ENCODE data around the gene GPD1. TPM values are rescaled to one million over a fixed set of nuclear protein-coding genes. Genes with fewer than 3 reads are reported as not detected.

GPD1 gene
- total RNA-seq, 1 donor from 2014 or later: not detected

DNA sequence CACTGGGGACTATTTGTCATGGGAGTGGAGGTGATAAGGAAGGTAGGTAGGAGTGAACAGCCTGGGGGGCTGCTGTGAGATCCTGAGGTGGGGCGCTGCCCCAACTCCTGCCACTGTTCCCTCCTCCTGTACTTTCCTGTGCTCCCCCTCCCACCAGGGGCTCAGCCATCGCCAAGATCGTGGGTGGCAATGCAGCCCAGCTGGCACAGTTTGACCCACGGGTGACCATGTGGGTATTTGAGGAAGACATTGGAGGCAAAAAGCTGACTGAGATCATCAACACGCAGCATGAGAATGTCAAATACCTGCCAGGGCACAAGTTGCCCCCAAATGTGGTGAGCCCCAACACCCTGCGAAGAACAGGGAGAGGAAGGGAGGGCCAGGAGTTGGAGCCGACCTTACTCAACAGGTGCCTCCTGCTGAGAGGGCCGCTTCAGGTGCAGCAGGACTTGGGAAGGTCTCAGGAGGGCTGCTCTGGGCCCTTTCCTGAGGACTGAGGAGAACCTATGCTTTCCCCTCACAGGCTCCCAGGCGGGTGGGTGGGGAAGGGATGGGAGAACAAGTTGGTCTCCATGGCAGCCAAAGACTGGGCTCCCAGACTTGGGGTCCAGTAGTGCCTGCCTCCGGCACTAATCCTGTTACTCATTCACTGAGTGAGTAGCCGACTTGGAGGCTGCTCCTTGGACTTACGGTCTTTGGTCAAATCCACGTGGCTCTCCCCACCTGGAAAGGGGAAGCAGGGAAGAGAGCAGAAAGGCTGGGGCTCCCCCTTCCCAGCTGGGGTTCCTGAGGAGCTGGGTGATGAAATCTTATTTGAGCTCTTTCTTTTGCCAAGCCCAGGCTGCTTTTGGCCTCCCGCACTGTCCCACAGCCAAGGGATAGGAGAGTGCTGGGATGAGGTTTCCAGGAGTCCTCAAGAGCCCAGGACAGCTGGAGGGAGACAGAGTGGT is 884 bp downstream of the GPD1 start:
- no peak overlapping the region for H3K4me2 ChIP-seq
- H3K27me3 ChIP-seq: no peaks in the 10 kb centered on the region
- no peak overlapping the region for H2AFZ ChIP-seq (replicated peaks)
- H3K9ac ChIP-seq: no peak overlapping the region
- no peaks in the 10 kb centered on the region for H3K9me3 ChIP-seq (ENCODE audit: low read depth)
- H3F3A ChIP-seq (ENCODE audit: low read depth): peaks cover 23% of the 10 kb centered on the region
- H3K36me3 ChIP-seq: no peaks in the 10 kb centered on the region
- Mint-ChIP-seq H3K9me3 (no peaks in the 10 kb centered on the region), H3K27ac (peak overlapping the region; percentile 82), H3K4me1 (peaks cover 41% of the 10 kb centered on the region), H3K4me3 (no peak overlapping the region), H3K27me3 (ENCODE audit: insufficient read depth, low read depth) (peaks cover 11% of the 10 kb centered on the region), H3K36me3 (peaks cover 7% of the 10 kb centered on the region)
- H3K4me1 ChIP-seq: peaks cover 10% of the 10 kb centered on the region
- H3K4me3 ChIP-seq: no peak overlapping the region
- peaks cover 10% of the 10 kb centered on the region for H4K20me1 ChIP-seq (ENCODE audit: low read depth)
- no peak for DNase-seq (ENCODE audit: low spot score)
- TF ChIP-seq EZH2 (IDR thresholded peaks at IDR 0.05) (no peak), EZH2phosphoT487 (IDR thresholded peaks at IDR 0.05) (no peak)
- TF ChIP-seq, protein P1, sequence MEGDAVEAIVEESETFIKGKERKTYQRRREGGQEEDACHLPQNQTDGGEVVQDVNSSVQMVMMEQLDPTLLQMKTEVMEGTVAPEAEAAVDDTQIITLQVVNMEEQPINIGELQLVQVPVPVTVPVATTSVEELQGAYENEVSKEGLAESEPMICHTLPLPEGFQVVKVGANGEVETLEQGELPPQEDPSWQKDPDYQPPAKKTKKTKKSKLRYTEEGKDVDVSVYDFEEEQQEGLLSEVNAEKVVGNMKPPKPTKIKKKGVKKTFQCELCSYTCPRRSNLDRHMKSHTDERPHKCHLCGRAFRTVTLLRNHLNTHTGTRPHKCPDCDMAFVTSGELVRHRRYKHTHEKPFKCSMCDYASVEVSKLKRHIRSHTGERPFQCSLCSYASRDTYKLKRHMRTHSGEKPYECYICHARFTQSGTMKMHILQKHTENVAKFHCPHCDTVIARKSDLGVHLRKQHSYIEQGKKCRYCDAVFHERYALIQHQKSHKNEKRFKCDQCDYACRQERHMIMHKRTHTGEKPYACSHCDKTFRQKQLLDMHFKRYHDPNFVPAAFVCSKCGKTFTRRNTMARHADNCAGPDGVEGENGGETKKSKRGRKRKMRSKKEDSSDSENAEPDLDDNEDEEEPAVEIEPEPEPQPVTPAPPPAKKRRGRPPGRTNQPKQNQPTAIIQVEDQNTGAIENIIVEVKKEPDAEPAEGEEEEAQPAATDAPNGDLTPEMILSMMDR (IDR thresholded peaks at IDR 0.05): no peak
- no peaks in the 10 kb centered on the region for H3K79me2 ChIP-seq (ENCODE audit: low read depth)
- H3K27ac ChIP-seq: no peak overlapping the region

DNA sequence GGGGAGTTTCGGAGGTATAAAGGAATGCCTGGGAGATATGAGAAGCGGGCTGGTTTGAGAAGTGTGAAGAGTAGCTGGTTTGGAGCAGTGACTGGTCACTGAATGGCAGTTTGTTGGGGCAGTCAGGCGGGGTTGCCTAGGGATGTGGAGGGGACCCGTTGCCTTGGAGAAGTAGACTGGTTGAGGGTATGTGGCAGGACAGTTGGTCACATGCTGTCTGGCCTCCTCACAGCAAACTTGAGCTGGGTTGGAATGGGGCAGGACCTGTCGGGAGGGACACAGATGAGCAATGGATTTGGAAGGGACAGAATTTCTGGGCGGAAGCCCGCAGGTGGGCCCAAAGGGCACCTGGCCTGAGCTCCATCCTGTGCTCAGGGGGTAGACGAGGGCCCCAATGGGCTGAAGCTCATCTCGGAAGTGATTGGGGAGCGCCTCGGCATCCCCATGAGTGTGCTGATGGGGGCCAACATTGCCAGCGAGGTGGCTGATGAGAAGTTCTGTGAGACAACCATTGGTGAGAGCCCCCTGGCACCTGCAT is 2.2 kb downstream of the GPD1 start:
- no peaks in the 10 kb centered on the region for H3K79me2 ChIP-seq (ENCODE audit: low read depth)
- H4K20me1 ChIP-seq (ENCODE audit: low read depth): peaks cover 3% of the 10 kb centered on the region
- H3K4me1 ChIP-seq: peaks cover 23% of the 10 kb centered on the region
- H3K36me3 Mint-ChIP-seq: peaks cover 3% of the 10 kb centered on the region
- H3K9me3 Mint-ChIP-seq: no peaks in the 10 kb centered on the region
- H3K36me3 ChIP-seq: no peaks in the 10 kb centered on the region
- no peak overlapping the region for H3K4me3 Mint-ChIP-seq
- no peak overlapping the region for H3K27ac ChIP-seq
- H3K27ac Mint-ChIP-seq: peak overlapping the region; percentile 86
- no peak overlapping the region for H3K4me2 ChIP-seq
- H3K27me3 Mint-ChIP-seq (ENCODE audit: insufficient read depth, low read depth): peaks cover 11% of the 10 kb centered on the region
- H3K9me3 ChIP-seq (ENCODE audit: low read depth): no peaks in the 10 kb centered on the region
- peaks cover 23% of the 10 kb centered on the region for H3F3A ChIP-seq (ENCODE audit: low read depth)
- TF ChIP-seq EZH2 (IDR thresholded peaks at IDR 0.05) (no peak), EZH2phosphoT487 (IDR thresholded peaks at IDR 0.05) (no peak)
- TF ChIP-seq, protein P1 (IDR thresholded peaks at IDR 0.05): no peak
- H3K27me3 ChIP-seq: no peaks in the 10 kb centered on the region
- H3K9ac ChIP-seq: no peak overlapping the region
- no peak overlapping the region for H2AFZ ChIP-seq (replicated peaks)
- DNase-seq (ENCODE audit: low spot score): no peak
- H3K4me1 Mint-ChIP-seq: peaks cover 53% of the 10 kb centered on the region
- no peak overlapping the region for H3K4me3 ChIP-seq

DNA sequence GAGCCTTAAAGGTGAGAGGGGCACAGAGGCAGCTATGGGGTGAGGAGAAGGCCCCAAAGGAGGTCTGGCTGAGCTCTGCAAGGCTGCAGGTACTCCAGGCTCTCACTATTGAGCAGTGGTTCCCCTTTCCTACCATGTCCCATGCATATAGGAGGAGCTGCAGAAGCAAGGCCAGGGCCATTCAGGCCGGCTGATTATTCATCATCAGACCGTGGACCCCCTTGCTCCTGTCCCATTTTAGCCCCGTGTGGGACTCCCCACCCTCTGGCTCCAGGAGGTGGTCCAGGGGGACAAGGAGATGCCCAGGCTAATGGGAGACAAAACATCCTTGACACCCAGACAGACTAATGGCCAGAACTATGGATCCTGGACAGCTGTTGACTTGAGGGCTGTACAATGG is 3.1 kb downstream of the GPD1 start:
- Histone ChIP-seq H3K27ac (no peak overlapping the region), H3K79me2 (ENCODE audit: low read depth) (no peaks in the 10 kb centered on the region), H3K36me3 (no peaks in the 10 kb centered on the region), H3K9ac (no peak overlapping the region), H3K4me2 (no peak overlapping the region), H3K9me3 (ENCODE audit: low read depth) (no peaks in the 10 kb centered on the region), H3K4me1 (peaks cover 27% of the 10 kb centered on the region), H3F3A (ENCODE audit: low read depth) (peaks cover 19% of the 10 kb centered on the region), H4K20me1 (ENCODE audit: low read depth) (no peaks in the 10 kb centered on the region), H3K4me3 (no peak overlapping the region), H2AFZ (replicated peaks) (no peak overlapping the region), H3K27me3 (no peaks in the 10 kb centered on the region)
- H3K27me3 Mint-ChIP-seq (ENCODE audit: insufficient read depth, low read depth): peaks cover 11% of the 10 kb centered on the region
- TF ChIP-seq, protein P1 (IDR thresholded peaks at IDR 0.05): no peak
- TF ChIP-seq EZH2phosphoT487 (IDR thresholded peaks at IDR 0.05): no peak
- TF ChIP-seq EZH2 (IDR thresholded peaks at IDR 0.05): no peak
- no peak overlapping the region for H3K4me3 Mint-ChIP-seq
- peaks cover 58% of the 10 kb centered on the region for H3K4me1 Mint-ChIP-seq
- H3K36me3 Mint-ChIP-seq: no peaks in the 10 kb centered on the region
- peak overlapping the region; percentile 44 for H3K27ac Mint-ChIP-seq
- no peak for DNase-seq (ENCODE audit: low spot score)
- no peaks in the 10 kb centered on the region for H3K9me3 Mint-ChIP-seq
